NCI-H1092 (cell line): ENCODE data around the gene FAM89A.
A peak's percentile ranks its signal among the peaks of the same experiment; 100 is the strongest.
"Not testable (repeated sequence)": the region's sequence is repeated elsewhere in the genome, so short reads cannot be mapped to it uniquely, and the experiment has no call there.

Experiments
- DNase-seq: peaks from one replicate; lab custom pipeline; 2025; lab: John Stamatoyannopoulos, UW

The FAM89A gene

GRCh38 chr1:231029841-231030240 lies 10.2 kb downstream of the FAM89A start:
- DNase-seq, result no peak

- DNase-seq, result not testable (repeated sequence)
Observed at GRCh38 chr1:231029247-231029646, 10.8 kb downstream of the FAM89A start.

- no peak for DNase-seq
Observed at GRCh38 chr1:231028682-231029081, 11.4 kb downstream of the FAM89A start.

- no peak for DNase-seq
Observed at GRCh38 chr1:231027971-231028370, 12.1 kb downstream of the FAM89A start.

- no peak for DNase-seq
Observed at GRCh38 chr1:231027136-231027925, 12.7 kb downstream of the FAM89A start.

- DNase-seq, result no peak
Observed at GRCh38 chr1:231026576-231026975, 13.5 kb downstream of the FAM89A start.

- no peak for DNase-seq
Observed at GRCh38 chr1:231023150-231023549, 16.9 kb downstream of the FAM89A start.

GRCh38 chr1:231022543-231022942 lies 17.5 kb downstream of the FAM89A start:
- DNase-seq, result not testable (repeated sequence)

GRCh38 chr1:231021540-231022031 lies 18.5 kb downstream of the FAM89A start:
- DNase-seq, result no peak

GRCh38 chr1:231020816-231021215 lies 19.2 kb downstream of the FAM89A start:
- DNase-seq, result no peak

GRCh38 chr1:231020139-231020601 lies 19.9 kb downstream of the FAM89A start:
- no peak for DNase-seq

GRCh38 chr1:231019711-231020110 lies 20.3 kb downstream of the FAM89A start:
- no peak for DNase-seq

- DNase-seq, result no peak
Observed at GRCh38 chr1:231016966-231017365, 23.1 kb downstream of the FAM89A start.

- no peak for DNase-seq
Observed at GRCh38 chr1:231016234-231016633, 23.8 kb downstream of the FAM89A start.

- no peak for DNase-seq
Observed at GRCh38 chr1:231013391-231014015, 26.6 kb downstream of the FAM89A start.

- no peak for DNase-seq
Observed at GRCh38 chr1:231011963-231012362, 28.1 kb downstream of the FAM89A start.

- no peak for DNase-seq
Observed at GRCh38 chr1:231011360-231011759, 28.7 kb downstream of the FAM89A start.

GRCh38 chr1:231007535-231007934 lies 32.5 kb downstream of the FAM89A start:
- DNase-seq, result not testable (repeated sequence)

- no peak for DNase-seq
Observed at GRCh38 chr1:231001892-231002291, 38.2 kb downstream of the FAM89A start.

- DNase-seq, result no peak
Observed at GRCh38 chr1:231000639-231001038, 39.4 kb downstream of the FAM89A start.

- DNase-seq, result no peak
Observed at GRCh38 chr1:231000201-231000600, 39.9 kb downstream of the FAM89A start.

- no peak for DNase-seq
Observed at GRCh38 chr1:230994860-230995259, 45.2 kb downstream of the FAM89A start.

GRCh38 chr1:230992100-230992774 lies 47.8 kb downstream of the FAM89A start:
- DNase-seq, result peak; percentile 16
